ENCODE results near the gene GPANK1.

GPANK1 gene

DNA sequence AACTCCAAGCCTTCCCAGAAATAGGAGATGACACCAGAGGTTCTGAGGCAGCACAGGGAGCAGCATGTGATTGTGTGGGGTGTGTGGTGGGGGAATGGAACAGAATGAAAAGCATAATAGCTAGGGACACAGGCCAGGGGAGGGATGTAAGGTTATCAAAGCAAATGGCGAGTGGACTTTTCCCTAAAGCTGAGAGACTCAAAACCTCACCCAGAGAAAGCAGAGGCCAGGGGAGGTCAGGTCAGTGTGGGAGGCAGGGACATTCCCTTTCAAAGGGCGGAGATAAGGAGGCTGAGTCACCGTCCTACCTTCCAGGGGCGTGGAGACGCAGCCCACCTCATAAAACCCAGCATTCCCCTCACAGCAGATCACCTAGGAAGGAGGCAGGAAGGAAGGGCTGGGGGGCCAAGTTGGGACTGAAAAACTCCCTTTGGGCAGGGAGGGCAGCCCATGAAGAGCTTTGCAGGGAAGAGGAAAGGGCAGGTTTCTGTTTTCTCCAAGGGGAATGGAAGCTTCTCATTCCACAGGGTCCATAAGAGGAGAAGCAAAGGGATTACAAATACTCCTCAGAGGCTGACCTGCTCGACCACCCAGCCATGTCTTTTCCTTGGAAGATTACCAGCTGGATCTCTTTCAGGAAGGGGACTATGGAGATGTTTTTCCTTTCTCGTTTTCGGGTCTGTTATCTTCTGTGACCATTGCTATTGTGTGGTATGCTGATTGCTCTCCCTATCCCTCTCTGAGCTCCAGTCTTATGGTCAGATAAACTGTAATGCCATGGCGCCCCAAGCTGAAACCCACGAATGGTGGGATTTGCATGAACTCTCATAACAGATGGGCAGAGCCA is 25.7 kb upstream of the GPANK1 start:
- DNase-seq: no peak

DNA sequence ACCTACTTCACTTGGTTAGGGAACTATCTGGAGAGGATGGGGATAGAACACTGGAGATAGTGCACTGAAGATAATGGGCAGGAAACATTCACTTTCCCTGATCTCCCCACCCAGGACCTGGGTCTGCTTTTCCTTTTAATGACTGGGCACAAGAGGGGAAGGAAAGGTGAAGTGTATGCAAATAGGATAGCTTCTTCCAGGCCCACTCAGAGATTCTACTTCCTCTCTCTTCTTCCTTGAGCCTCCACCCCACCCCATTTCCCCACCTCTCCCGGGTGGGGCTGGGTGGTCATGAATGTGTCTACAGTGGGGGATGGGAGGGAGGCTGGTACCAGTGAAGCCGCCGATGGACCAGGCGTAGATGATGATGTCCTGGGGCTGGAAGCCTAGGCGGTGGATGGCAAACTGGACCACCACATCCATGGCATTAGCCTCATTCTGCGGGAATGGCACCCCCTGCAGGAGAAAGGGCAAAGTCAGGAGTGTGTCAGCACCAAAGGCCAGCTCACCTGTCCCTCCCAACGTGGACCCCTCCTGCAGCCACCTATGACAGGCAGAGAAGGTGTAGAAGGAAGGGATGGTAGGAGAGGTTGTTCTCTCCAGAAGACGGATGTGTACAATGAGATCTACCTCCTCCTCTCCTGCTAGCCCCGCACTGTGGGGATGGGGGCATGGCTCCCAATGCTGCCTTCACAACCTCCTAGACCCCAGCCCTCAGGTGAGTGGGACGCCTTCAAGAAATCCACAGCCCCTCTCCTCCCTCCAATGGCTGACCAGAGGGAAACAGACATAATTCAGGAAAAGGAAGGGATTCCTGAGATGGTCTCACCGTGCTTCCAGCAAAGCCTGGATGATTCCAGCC is 24.7 kb upstream of the GPANK1 start:
- no peak for DNase-seq

DNA sequence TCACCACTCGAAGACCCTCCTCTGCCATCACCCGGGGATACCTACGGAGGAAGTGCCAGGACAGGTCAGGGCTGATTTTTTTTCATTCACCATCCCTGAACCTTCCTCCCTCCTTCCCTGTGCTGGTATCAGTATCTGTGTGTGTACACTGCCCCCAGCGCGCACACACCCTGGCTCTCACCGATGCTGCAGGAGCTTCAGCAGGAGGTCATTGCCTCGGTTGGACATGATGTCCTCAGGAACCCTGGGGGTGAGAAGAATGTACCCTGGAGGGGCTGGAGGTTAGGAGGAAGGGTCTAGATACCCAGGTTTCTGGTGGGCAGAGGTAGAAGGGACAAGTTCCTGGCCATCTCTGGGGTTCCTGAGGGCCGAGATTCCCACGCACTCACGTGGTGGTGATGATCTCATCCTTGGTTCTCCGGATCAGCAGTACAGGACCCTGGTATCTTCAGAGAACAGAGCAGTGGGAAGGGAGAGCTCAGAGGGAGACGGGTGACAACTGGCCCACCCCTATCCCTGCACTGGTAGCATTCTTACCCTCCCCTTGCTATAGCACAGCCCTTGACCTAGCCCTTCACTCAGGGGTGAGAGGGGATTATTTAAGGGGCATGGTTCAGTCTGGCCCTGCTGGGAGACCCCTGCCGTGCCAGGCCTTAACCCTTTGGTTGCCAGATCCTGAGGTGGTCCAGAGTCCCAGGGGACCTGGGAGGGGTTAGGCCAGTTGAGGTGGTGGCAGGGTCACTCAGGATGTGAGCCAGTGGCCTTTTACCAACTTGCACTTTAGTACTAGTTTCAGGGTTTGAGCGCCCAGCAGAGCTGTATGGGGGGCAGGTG is 23.3 kb upstream of the GPANK1 start:
- DNase-seq: no peak

DNA sequence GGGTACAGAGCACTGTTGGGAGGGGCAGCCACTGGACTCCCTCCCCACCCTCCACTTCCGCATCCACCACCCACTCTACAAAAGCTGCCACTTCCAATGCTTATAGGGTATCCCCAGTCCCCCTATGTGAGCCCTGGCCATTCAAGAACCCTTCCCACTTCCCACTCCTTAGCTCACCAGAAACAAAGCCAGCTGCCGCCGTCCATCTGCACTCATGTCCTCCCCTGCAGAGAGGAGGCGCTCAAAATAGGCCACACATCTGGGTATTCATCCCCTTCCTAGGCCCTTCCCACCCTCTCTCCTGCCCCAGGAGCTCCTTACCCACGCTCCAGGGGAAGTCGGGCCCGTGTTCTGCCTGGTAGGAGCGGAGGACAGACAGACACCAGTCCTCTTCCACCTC is 22.5 kb upstream of the GPANK1 start:
- DNase-seq: no peak

DNA sequence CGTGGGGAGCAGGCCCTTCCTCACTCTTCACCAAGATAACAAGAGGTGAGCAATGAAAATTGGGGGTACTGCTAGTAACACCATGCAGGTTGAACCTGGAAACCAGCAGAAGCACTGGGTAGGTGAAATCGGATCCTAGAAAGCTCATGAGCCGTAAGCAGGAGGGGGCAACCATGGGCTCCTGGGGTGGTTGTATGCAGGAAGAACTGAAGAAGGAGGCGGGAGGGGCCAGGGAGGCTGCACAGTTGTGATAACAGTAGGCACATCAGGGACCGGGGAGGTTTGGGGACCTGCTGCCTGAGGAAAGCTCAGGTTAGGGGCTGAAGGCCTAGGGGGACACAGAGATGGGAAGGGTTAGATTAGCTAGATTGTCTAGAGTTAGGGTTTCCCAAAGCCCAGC is 21.7 kb upstream of the GPANK1 start:
- no peak for DNase-seq

DNA sequence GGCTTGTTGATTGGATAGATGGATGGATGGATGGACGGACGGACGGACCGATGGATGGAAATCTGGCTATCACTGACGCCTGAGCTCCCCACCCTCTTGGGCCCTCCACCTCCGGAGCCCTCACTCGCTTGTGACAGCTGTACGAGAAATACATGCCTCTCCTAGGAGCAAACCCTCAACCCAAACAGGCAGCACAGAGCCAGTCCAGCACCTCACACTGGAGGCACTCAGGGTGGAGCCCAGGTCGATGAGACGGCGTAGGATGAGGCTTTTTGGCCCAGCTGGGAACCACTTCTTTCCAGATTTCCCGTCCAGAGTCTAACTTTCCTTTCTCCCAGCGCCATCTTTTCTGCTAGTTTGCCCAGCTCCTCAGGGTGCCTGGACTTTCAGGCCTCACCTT is 18.8 kb upstream of the GPANK1 start:
- no peak for DNase-seq

DNA sequence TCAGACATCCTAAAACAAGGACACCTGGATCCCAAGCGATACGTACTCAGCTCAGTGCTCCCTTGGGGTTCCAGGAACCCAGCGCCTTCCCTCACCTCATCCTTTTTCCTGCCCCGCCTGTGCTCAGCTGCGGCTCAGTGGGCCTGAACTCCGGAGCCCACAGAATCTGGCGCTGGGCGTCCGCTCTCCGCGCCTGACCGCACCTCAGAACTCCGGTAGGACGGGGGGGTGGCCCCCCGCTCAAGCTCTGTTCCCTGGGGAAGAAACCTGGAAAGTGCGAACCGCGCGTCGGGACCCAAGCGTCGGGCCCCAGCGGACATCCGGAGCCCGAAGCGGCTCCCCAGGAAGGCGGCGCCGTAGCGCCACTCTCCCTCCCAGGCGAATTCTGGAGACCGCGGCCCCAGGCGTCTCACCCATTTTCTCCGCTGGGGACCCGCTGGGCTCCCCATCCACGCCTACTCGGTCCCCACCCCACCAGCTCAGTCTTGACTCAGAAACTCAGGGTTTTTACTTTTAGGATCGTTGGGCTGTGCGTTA is 16.4 kb upstream of the GPANK1 start:
- peak; percentile 48 for DNase-seq

DNA sequence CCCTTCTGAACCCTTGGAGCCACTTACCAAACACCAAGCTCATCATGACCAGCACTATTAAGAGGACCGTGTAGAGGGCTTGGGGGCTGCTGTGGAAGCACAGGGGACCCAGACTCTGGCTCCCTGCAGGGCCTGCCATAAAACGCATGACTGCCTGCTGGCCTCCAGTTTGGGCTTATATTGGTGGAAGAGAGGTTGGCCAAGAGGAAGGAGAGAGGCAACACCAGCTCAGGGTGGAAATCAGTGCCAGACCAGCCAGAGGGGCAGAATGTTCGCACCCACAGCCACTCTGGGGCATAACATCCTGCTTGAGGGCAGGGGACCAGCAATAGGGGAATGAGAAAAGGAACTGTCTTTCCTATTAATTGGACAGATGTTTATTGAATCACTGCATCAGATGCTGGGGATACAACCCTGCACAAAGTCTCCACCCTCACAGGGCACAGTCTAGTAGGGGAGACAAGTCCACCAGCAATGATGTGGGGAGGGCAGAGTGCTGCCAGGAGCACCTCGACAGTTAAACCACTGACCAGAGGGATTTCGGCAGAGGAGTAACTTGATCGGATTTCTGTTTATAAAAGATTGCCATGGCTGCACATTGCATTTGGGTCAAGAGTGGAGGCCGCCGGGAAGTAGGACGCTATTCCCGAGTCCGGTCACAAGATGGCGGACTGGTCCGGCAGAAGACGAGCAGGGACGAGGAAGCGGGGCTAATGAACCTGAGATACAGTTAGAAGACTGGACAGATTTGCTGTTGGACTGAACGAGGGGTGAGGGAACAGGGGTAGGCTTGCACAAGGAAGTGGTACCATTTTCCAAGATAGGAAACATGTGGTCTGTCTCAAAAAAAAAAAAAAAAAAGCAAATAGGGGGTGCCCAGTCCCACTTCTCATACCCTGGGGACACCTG is 15.7 kb upstream of the GPANK1 start, which contains the start of gene LY6G5C:
LY6G5C (minus strand) TSS at position 842 of the 909 bp plus-strand sequence; CDS start at position 148, 694 bp downstream.
- peak; percentile 74 for DNase-seq

DNA sequence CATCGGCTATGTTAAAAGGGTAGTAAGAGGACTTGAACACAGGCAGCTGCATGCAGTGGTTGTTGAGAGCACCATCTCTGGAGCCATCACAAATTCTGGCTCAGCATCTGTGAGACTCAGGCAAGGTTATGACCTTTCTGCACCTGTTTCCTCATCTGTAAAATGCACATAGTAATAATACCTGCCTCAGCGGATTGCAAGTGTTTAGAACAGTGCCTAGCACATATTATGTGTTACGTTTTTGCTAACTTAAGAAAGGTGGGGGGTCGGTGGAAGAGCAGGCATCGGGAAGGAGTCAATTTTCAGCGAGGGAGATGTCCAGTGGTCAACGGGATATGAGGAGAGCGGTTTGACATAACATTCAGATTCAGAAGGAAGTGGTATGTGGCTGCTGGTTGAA is 13.2 kb upstream of the GPANK1 start:
- no peak for DNase-seq

DNA sequence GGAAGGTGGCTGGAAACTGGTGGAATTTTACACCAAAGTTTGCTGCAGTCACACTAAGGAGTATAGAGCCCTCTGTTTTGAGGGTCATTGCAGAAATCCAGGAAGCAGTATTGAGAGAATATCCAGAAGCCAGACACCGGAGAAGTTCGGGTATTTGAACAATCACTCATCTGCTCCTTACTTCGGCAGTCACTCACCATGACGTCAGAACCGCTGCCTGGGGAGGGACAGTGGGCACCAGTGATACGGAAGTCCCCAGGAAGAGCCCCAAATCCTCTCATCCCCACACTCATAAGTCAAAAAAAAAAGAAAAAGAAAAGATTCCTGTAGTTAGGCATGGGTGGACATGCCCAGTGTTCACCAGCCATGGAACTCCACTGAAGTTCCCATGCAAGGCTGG is 12.1 kb upstream of the GPANK1 start:
- DNase-seq: no peak

DNA sequence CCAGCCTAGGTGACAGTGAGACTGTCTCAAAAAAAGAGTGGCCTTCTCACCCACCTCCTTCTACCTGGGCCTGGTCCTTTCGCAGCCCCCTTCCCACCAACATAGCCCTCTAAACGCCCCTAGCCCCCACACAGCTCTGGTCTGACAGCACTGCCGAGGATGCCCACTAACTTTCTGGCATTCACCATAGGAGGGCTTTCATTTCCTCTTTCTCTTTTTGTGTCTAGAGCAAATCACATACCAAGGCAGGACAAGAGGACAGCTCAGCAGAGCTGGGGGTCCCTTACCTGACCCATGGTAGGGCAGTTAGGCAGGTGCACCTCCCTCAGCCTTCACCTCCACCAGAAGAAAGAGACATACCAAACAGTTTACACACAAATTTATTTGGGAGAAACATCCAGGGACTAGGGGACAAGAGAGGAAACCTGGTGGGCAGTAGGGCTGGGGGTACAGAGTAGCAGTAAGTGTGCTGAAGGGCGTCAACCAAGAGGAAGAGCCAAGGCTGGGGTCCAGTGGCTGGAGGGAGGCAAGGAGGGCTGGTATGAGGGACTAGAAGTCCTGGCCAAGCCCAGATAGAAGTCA is 11.6 kb upstream of the GPANK1 start:
- DNase-seq: no peak

DNA sequence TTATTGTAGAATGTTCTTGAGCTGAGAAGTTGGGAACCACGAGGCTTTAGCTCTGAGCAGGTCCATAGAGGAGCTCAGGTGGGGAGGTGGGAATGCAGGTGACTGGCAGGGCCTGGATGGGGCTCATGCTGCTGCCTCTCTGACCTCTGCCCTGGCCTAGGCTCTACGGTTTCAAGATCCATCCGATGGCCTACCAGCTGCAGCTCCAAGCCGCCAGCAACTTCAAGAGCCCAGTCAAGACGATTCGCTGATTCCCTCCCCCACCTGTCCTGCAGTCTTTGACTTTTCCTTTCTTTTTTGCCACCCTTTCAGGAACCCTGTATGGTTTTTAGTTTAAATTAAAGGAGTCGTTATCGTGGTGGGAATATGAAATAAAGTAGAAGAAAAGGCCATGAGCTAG is 4.9 kb upstream of the GPANK1 start, which contains the start of gene LY6G5B:
LY6G5B (plus strand) TSS at position 301 of the 400 bp plus-strand sequence. CDS start 975 bp downstream, outside the sequence.
- no peak for DNase-seq

DNA sequence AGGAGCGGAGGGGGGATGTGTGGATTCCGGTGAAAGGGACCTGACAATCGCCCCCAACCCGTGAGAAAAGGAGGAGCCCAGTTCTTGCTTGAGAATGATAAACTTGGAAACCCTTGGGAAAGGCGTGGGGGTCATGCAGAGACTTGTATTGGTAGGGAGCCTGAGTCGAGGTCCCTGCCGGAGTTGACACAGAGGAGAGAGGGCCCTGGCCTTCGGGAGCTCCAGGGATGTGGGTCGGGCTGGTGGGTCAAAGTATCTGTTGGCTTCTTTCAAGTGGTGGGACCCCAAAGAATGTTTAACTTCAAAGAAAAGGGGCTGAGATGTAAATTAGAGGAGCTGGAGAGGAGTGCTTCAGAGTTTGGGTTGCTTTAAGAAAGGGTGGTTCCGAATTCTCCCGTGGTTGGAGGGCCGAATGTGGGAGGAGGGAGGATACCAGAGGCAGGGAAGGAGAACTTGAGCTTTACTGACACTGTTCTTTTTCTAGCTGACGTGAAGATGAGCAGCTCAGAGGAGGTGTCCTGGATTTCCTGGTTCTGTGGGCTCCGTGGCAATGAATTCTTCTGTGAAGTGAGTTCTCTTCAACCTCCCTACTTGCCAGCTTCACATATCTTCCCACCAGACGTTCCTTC is 1.7 kb upstream of the GPANK1 start:
- no peak for DNase-seq

DNA sequence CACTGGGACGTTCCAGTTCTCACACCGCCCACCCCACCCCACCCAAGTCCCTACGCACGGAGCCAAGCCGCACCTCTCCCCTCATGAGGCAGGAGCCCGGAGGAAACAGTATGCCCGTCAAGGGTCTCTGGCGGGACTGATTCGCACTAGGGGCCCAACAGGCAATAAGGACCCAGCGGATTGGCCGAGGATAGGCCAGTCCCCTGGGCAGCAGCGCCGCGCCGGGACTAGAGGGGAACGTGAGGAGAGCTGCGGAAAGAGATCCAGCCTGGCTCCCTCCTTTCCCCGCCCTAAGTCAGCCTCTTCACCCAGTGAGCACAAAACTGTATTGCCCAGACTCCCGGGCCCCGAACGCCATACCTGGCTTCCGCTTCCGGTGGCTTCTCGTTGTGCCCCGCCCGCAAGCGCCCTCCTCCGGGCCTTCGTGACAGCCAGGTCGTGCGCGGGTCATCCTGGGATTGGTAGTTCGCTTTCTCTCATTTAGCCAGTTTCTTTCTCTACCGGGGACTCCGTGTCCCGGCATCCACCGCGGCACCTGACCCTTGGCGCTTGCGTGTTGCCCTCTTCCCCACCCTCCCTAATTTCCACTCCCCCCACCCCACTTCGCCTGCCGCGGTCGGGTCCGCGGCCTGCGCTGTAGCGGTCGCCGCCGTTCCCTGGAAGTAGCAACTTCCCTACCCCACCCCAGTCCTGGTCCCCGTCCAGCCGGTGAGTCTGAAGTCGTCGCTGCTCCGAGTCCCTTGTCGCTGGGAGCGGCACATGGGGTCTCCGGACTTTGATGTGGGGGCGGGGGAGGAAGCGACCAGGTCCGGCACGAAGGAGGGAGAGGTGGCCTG is 922 bp upstream of the GPANK1 start, which contains the start of gene CSNK2B:
CSNK2B (plus strand) TSS at position 580 of the 836 bp plus-strand sequence. CDS start 752 bp downstream, outside the sequence.
- DNase-seq: peak; percentile 99

DNA sequence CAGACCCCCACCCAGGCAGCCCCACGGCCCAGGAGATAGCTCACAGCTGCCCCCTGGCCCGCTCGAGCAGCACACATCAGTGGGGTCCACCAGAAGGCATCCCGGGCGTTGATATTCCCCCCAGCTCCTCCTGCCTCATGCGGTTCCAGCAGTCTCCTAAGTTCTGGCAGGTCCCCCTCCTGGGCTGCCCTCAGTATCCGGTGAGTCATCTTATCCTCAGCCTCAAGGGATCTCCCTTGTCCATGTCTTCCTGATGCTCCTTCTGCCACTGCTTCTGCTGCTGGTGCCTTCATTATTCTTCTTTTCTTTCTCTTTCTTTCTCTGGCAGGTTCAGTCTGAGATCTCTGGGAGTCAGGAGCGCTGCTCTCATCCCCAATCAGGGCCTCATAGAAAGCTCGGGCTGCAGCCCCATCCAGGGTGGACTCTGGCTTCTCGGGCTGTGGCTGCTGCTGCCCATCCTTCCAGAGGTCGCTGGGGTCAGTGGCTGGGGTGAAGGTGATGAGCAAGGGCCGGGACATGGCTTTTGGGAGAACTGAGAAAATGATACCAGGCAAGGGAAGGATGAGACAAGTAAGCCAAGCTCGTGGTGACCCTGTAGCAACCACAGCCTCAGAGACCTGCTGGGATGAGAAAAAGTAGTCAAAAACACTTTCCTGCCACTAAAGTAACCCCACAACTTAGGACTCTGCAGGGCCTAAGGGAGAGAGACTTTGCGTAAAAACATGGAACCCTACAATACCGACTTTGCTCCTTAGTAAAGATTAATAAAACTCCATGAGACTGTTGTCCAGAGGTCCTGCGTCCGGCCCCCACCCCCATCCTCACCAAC is 622 bp downstream of the GPANK1 start:
- no peak for DNase-seq

DNA sequence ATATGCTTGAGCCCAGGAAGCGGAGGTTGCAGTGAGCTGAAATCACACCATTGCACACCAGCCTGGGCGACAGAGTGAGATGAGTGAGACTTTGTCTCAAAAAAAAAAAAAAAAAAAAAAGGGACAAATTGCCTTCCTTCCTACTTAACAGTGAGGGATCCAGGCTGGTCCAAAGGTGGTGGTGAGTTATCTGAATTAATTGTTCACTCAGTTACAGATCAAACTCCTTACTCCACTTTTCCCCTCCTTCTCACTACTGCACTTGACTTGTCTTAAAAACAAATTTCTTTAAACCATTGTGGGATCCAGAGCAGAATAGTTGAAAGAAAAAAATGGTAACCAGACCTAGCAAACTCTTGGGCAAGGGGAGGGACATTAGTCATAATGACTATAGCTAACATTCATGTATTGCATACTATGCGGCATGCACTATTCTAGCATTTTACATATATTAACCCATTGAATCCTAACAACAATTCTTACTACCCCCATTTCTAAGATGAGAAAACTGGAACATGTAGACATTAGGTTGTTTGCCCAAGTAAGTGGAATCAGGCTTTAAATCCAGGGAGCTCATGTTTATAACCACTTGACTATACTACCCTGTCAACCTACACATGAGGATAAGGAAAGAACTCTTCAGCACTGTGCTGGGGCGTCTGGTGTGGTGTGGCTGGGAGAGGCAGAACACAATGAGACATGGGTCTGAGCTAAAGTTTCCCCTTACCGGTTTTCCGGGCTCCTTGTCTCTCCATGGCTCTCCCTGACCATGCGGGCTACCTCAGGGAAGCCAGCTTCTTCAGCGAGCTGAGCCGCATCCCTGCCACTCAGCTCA is 1.5 kb downstream of the GPANK1 start:
- DNase-seq: no peak

DNA sequence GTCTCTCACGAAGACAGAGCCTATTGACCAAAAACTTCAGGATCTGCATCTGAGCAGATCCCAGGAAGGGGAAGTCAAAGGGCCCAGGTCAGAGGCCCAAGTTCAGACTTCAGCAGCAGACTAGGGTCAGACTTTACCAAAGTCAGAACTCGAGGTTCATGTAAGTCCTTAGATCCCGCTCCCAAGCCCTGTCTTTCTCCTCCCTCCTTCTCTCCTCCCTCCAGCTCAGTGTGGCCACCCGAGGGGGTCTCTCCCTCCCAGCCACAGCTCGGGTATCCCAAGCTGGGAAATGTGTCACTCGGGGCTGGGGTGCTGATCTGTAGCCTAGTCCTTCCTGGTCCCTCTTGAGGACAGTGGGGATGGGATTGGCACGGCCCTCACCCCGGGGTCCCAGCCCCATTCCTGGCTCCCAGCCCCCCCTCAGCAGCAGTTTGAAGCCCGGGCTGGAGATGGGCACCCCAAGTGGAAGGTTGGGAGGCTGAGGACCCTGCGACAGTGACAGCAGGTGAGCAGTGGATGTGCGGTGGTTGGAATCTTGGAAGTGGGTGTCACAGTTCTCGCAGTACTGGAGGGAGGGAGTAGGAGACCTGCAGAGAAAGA is 2.6 kb downstream of the GPANK1 start:
- no peak for DNase-seq

All from stimulated activated CD4-positive, alpha-beta T cell treated with anti-CD3 and anti-CD28 coated beads, Interleukin-4, amount 100 ng/mL, for 24 hours (primary cell).